Bronchial epithelial cell (primary cell): ENCODE results near the gene DYRK1A. TPM values are rescaled to one million over a fixed set of nuclear protein-coding genes. Genes with fewer than 3 reads are reported as not detected.

Experiments
- DNase-seq: peaks from one replicate; pipeline ENCODE4 v3.0.0-alpha.2; 2010; ENCODE audit warnings: low read depth
- FAIRE-seq: peaks from 2 replicates; lab custom pipeline; 2011; peaks lifted over from hg19 to GRCh38; lab: Jason Lieb, UNC
- H3K27me3 ChIP-seq: 2 replicates; pipeline ENCODE4 v1.5.1; 2011; ENCODE audit warnings: low read length; ENCODE audit not compliant: control insufficient read depth, insufficient read depth
- H3K36me3 ChIP-seq: 2 replicates; pipeline ENCODE4 v1.5.1; 2011; ENCODE audit warnings: low read length; ENCODE audit not compliant: control insufficient read depth, insufficient read depth
- H3K4me3 ChIP-seq: 2 replicates; pipeline ENCODE4 v1.5.1; 2011; ENCODE audit warnings: mild to moderate bottlenecking, low read depth, low read length, control low read depth
- total RNA-seq: library from RNA; depleted of rRNA; stranded (reverse); fragments of >200 nt; gene quantifications from 2 replicates; pipeline ENCODE4 v1.2.1, GENCODE V29; 2014
- TF ChIP-seq, protein P1 (sequence below): IDR thresholded peaks from 2 replicates; pipeline ENCODE4 v1.5.1; 2011; ENCODE audit warnings: mild to moderate bottlenecking, moderate library complexity, low read length, control low read depth, inconsistent platforms; ENCODE audit not compliant: insufficient read depth, severe bottlenecking

The DYRK1A gene
- total RNA-seq, 1 donor from 2014 or later = 51.1 TPM

- peaks cover 2% of the 10 kb centered on the region for H3K36me3 ChIP-seq
- DNase-seq (no peak), FAIRE-seq (no peak)
- no peak overlapping the region for H3K4me3 ChIP-seq
- TF ChIP-seq, protein P1, sequence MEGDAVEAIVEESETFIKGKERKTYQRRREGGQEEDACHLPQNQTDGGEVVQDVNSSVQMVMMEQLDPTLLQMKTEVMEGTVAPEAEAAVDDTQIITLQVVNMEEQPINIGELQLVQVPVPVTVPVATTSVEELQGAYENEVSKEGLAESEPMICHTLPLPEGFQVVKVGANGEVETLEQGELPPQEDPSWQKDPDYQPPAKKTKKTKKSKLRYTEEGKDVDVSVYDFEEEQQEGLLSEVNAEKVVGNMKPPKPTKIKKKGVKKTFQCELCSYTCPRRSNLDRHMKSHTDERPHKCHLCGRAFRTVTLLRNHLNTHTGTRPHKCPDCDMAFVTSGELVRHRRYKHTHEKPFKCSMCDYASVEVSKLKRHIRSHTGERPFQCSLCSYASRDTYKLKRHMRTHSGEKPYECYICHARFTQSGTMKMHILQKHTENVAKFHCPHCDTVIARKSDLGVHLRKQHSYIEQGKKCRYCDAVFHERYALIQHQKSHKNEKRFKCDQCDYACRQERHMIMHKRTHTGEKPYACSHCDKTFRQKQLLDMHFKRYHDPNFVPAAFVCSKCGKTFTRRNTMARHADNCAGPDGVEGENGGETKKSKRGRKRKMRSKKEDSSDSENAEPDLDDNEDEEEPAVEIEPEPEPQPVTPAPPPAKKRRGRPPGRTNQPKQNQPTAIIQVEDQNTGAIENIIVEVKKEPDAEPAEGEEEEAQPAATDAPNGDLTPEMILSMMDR = no peak
- H3K27me3 ChIP-seq = no peaks in the 10 kb centered on the region
Measured at GRCh38 chr21:37462087-37462861, 95.7 kb downstream of the DYRK1A start.

DNA sequence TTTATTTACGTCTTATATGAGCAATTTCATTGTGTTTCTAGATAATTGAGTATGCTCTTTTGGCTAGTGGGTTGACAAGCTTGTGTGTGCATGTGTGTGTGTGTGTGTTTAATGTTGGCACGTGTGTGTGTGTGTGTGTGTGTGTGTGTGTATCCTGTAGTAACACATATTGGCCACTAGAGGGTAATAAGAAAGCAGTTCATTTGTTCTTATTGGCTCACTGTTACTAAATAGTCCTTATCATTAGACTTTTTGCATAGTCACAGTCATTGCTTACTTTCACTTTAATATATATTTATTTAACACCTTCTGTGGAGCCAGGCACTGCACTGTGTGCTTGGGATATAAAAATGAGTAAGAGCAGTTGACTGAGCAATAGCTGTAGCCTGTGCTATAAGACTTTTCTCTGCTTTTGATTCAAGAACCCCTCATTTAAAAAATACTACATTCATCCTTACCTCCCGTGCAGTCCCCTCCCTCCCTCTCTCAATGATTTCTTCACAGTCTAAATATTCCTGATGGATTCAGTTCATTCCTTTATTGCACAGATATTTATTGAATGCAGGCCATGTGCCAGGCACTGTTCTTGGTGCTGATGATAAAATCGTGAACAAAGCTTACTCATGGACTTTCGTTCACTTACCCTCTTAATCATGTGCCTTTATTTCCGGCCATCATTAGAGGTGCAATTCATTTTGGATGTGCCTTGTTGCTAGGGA lies 96.7 kb downstream of the DYRK1A start:
- TF ChIP-seq, protein P1 = peak; percentile 66
- Histone ChIP-seq H3K27me3 (no peaks in the 10 kb centered on the region), H3K4me3 (no peak overlapping the region), H3K36me3 (peaks cover 2% of the 10 kb centered on the region)
- FAIRE-seq (no peak), DNase-seq (peak; percentile 60)

DNA sequence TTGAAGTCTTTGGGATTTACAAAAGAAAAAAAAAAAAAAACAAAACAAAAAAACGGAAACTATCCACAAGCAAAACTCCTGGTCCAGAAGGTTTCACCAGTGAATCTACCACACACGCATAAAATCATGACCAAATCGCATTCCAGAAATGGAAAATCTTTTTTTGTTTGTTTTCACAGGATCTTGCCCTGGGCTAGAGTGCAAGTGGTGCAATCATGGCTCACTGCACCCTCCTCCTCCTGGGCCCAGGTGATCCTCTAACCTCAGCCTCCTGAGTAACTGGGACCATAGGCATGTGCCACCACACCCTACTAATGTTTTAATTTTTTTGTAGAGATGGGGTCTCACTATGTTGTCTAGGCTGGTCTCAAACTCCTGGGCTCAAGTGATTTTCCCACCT lies 100.5 kb downstream of the DYRK1A start:
- DNase-seq (no peak), FAIRE-seq (no peak)
- Histone ChIP-seq H3K4me3 (no peak overlapping the region), H3K27me3 (no peaks in the 10 kb centered on the region), H3K36me3 (peaks cover 2% of the 10 kb centered on the region)
- TF ChIP-seq, protein P1 = no peak

DNA sequence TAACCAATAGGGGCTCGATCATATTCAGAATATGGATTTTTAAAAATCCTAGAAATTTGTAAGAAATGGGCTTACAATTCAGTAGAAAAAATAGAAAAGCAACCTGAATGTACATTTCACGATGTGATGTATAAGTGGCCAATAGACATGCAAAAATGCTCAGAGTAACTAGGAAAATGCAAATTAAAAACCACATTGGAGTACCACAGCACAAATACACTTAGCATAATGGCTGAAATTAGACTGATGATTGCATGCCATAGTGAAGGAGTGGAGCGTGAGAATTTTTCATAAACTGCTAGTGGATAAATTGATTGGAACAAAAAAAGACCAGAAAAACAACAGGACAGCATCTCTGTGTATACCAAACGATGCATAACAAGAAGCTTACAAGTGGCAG lies 102.3 kb downstream of the DYRK1A start:
- Histone ChIP-seq H3K4me3 (no peak overlapping the region), H3K36me3 (peaks cover 3% of the 10 kb centered on the region), H3K27me3 (no peaks in the 10 kb centered on the region)
- TF ChIP-seq, protein P1 = no peak
- FAIRE-seq (no peak), DNase-seq (no peak)

DNA sequence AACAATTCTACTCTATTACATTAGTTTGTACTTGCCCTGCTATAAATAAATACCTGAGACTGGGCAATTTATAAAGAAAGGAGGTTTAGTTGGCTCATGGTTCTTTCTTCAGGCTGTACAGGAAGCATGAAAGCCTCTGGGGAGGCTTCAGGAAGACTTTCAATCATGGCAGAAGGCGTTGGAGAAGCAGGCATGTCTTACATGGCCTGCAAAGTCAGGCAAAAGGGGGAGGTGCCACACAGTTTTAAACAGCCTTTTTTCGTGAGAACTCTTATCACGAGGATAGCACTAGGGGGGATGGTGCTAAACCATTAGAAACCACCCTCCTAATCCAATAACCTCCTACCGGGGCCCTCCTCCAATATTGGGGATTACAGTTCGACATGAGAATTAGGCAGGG lies 102.9 kb downstream of the DYRK1A start:
- H3K4me3 ChIP-seq = no peak overlapping the region
- FAIRE-seq = no peak
- no peak for DNase-seq
- TF ChIP-seq, protein P1 = no peak
- H3K27me3 ChIP-seq = no peaks in the 10 kb centered on the region
- peaks cover 3% of the 10 kb centered on the region for H3K36me3 ChIP-seq
